Lung (tissue), 12 donors: ENCODE measurements around the gene DOCK4. TPM values are rescaled to one million over a fixed set of nuclear protein-coding genes. Genes with fewer than 3 reads are reported as not detected.

Experiments
- ATAC-seq: fragments of 200-7000 bp; cut with Tn5 transposase; one replicate; pipeline ENCODE4 v1.9.1; 2020; ENCODE audit warnings: moderate number of reproducible peaks; ENCODE audit not compliant: insufficient read depth, low FRiP score
- DNase-seq, 3 donors: peaks; one replicate each; pipeline ENCODE4 v3.0.0-alpha.2; 2013 to 2017
- H3K27ac ChIP-seq, 2 donors: one replicate each; pipeline ENCODE4 v1.5.1; 2013; ENCODE audit warnings: mild to moderate bottlenecking in 2 of 2, moderate library complexity in 2 of 2, control low read depth in 1 of 2, inconsistent platforms in 1 of 2, low read depth in 1 of 2, low read length in 1 of 2
- H3K27me3 ChIP-seq, 3 donors: one replicate each; pipeline ENCODE4 v1.5.1; 2013; ENCODE audit warnings: low read length in 2 of 3; ENCODE audit not compliant: control insufficient read depth in 3 of 3, insufficient read depth in 3 of 3
- H3K36me3 ChIP-seq, 4 donors: one replicate each; pipeline ENCODE4 v1.5.1; 2013; ENCODE audit warnings: low read length in 4 of 4, mild to moderate bottlenecking in 1 of 4, moderate library complexity in 1 of 4; ENCODE audit not compliant: control insufficient read depth in 4 of 4, insufficient read depth in 4 of 4
- H3K4me1 ChIP-seq, 5 donors: one replicate each; pipeline ENCODE4 v1.5.1; 2013; ENCODE audit warnings: low read length in 5 of 5, mild to moderate bottlenecking in 2 of 5, moderate library complexity in 1 of 5; ENCODE audit not compliant: control insufficient read depth in 5 of 5, insufficient read depth in 5 of 5
- H3K4me3 ChIP-seq: one replicate; pipeline ENCODE4 v1.5.1; 2013; ENCODE audit warnings: mild to moderate bottlenecking, control low read depth, moderate library complexity
- H3K9ac ChIP-seq, 2 donors: one replicate each; pipeline ENCODE4 v1.5.1; 2013; ENCODE audit warnings: low read length in 2 of 2, control low read depth in 1 of 2; ENCODE audit not compliant: insufficient read depth in 1 of 2
- H3K9me3 ChIP-seq, 4 donors: one replicate each; pipeline ENCODE4 v1.5.1; 2013; ENCODE audit warnings: low read length in 3 of 4, mild to moderate bottlenecking in 1 of 4, moderate library complexity in 1 of 4; ENCODE audit not compliant: control insufficient read depth in 4 of 4, insufficient read depth in 3 of 4
- WGBS, 2 donors: extraction: QIAGEN DNeasy Blood & Tissue Kit; methylation state at CpG; one replicate each; pipeline ENCODE4 v1.1.7; 2013; 5-methylcytosine and 5-hydroxymethylcytosine counted together
- polyA plus RNA-seq, 2 donors: library from polyadenylated mRNA; stranded (reverse); fragments of 200-250 nt; gene quantifications; one replicate each; pipeline ENCODE4 v1.2.1, GENCODE V29; 2013
- total RNA-seq, 2 donors: library from RNA; depleted of rRNA in 1 of 2; stranded (reverse); fragments of >200 nt in 1 of 2; gene quantifications; one replicate each; pipeline ENCODE4 v1.2.1, GENCODE V29; 2014 to 2021
- TF ChIP-seq, protein P1 (sequence below): IDR thresholded peaks from 2 replicates; pipeline ENCODE4 v1.5.1; 2012; ENCODE audit warnings: mild to moderate bottlenecking; ENCODE audit errors: control extremely low read depth, extremely low read depth
- donor health status: control.
- donor health status: control.
- donor health status: Bipolar disorder and iron deficiency.
- donor health status: healthy.
- donor health status: DM: yes; HTN: yes; CAD: no.

The DOCK4 gene
- total and polyA plus RNA-seq, 4 donors, result 18.7 to 163 (median 40.3) TPM

- TF ChIP-seq, protein P1, sequence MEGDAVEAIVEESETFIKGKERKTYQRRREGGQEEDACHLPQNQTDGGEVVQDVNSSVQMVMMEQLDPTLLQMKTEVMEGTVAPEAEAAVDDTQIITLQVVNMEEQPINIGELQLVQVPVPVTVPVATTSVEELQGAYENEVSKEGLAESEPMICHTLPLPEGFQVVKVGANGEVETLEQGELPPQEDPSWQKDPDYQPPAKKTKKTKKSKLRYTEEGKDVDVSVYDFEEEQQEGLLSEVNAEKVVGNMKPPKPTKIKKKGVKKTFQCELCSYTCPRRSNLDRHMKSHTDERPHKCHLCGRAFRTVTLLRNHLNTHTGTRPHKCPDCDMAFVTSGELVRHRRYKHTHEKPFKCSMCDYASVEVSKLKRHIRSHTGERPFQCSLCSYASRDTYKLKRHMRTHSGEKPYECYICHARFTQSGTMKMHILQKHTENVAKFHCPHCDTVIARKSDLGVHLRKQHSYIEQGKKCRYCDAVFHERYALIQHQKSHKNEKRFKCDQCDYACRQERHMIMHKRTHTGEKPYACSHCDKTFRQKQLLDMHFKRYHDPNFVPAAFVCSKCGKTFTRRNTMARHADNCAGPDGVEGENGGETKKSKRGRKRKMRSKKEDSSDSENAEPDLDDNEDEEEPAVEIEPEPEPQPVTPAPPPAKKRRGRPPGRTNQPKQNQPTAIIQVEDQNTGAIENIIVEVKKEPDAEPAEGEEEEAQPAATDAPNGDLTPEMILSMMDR, result no peak
- Histone ChIP-seq H3K4me3 (no peak overlapping the region), H3K9me3 (no peaks in the 10 kb centered on the region), H3K9ac (no peak overlapping the region), H3K27me3 (no peaks in the 10 kb centered on the region), H3K27ac (no peak overlapping the region), H3K4me1 (peaks cover 0 to 8% (median 0%) of the 10 kb centered on the region in 5 donors), H3K36me3 (peaks cover 6 to 36% (median 22%) of the 10 kb centered on the region in 4 donors)
- DNase-seq, result peak in 2 of 3 donors; percentile 46 to 74
- ATAC-seq, result no peak
- 83 to 87% methylated on average over 4 of the region's 4 CpGs for WGBS, 2 donors
These were observed 382.4 kb downstream of the DOCK4 start for GRCh38 chr7:111823826-111824225.

DNA sequence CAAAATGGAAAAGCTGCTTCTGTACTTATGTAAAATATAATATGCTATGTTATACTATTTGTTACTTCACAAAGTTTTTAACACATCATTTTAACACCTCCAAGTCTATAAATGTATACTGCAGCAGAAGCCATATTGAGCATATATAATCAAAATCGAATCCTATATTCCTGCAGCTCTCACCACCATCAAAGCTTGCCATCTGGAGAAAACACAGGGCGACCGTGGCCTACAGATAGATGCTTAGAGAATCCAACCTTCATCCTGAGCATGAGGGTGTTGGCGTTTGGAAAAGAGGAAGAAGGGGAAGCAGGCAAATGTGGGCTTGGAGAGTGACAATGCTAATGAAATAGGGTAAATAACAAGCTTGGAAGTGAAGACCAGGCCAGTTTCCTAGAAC lies 385.2 kb downstream of the DOCK4 start:
- Histone ChIP-seq H3K27ac (no peak overlapping the region), H3K9me3 (no peaks in the 10 kb centered on the region), H3K4me3 (no peak overlapping the region), H3K4me1 (peaks cover 0 to 8% (median 0%) of the 10 kb centered on the region in 5 donors), H3K9ac (no peak overlapping the region), H3K36me3 (peaks cover 6 to 40% (median 17%) of the 10 kb centered on the region in 4 donors), H3K27me3 (no peaks in the 10 kb centered on the region)
- TF ChIP-seq, protein P1, result no peak
- ATAC-seq (no peak), DNase-seq (no peak)
- WGBS, 2 donors, result 89 to 90% methylated on average over 4 of the region's 4 CpGs

DNA sequence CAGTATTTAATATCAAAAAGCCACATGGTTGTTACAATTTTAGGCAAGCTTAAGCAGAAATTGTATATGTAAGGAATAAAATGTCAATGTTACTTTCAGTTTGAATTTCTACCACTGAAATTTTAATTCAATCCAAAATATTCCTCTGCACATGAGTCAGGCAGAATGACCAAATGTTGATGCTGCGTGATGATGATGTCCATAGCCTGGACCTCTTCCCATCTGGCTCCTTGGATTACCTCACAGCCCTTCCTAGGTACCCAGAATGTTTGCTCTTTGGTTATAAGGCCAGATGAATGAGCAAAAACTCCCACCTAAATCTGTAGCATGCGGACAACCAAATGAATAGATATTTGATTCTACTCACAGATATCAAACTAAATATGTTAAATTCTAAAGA lies 385.6 kb downstream of the DOCK4 start:
- DNase-seq, result no peak
- Histone ChIP-seq H3K27me3 (no peaks in the 10 kb centered on the region), H3K4me1 (peaks cover 0 to 8% (median 0%) of the 10 kb centered on the region in 5 donors), H3K9me3 (no peaks in the 10 kb centered on the region), H3K36me3 (peaks cover 6 to 40% (median 15%) of the 10 kb centered on the region in 4 donors), H3K27ac (no peak overlapping the region), H3K4me3 (no peak overlapping the region), H3K9ac (no peak overlapping the region)
- TF ChIP-seq, protein P1, result no peak
- WGBS, 2 donors, result 98% methylated on average over 2 of the region's 2 CpGs
- no peak for ATAC-seq

DNA sequence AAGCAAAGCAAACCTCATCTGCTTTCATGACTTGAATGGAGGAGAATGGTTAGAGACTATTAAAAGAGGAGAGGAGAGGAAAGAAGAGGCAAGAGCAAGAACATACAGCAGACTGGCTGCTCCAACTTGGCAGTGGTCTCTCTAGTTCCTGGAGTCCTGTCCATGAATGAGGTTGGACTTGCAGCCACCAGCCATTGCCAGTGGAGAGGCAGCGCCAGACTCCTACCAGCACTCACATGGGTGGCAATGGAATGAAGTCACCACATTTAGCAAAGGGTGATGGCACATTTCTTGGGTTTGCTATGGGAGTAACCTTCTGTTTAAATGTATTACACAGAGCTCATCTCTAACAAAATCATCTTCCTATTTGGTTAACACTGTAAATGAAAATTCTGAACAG lies 386.1 kb downstream of the DOCK4 start:
- H3K9ac ChIP-seq, result no peak overlapping the region
- no peaks in the 10 kb centered on the region for H3K9me3 ChIP-seq
- peaks cover 0 to 8% (median 0%) of the 10 kb centered on the region in 5 donors for H3K4me1 ChIP-seq
- H3K36me3 ChIP-seq, result peaks cover 6 to 40% (median 15%) of the 10 kb centered on the region in 4 donors
- 91 to 96% methylated on average over 1 of the region's 1 CpG for WGBS, 2 donors
- no peak for DNase-seq
- TF ChIP-seq, protein P1, result no peak
- H3K4me3 ChIP-seq, result no peak overlapping the region
- no peaks in the 10 kb centered on the region for H3K27me3 ChIP-seq
- no peak overlapping the region for H3K27ac ChIP-seq
- ATAC-seq, result no peak
